Ovary (tissue), 3 donors: ENCODE results near the gene EYA4.

ENCODE experiments used
- EP300 ChIP-seq: sonication (generic); formaldehyde crosslinking; IDR thresholded peaks from one replicate; pipeline ENCODE4 v1.6.1; 2017; ENCODE audit warnings: antibody characterized with exemption
- POLR2A ChIP-seq: fragments of 450-650 bp; IDR thresholded peaks from one replicate; pipeline ENCODE4 v1.6.1; 2017; ENCODE audit warnings: antibody characterized with exemption, mild to moderate bottlenecking, moderate library complexity
- TF ChIP-seq, protein P1 (sequence below), 3 donors: fragments of 450-650 bp in 2 of 3; fragments of 200-600 bp in 1 of 3; IDR thresholded peaks; one replicate each; pipeline versions ENCODE4 v1.5.1 to v1.8.0; 2016 to 2022; ENCODE audit warnings: antibody characterized with exemption in 3 of 3, mild to moderate bottlenecking in 1 of 3
- donor health status: DM: no; HTN: no; CAD: no.

DNA sequence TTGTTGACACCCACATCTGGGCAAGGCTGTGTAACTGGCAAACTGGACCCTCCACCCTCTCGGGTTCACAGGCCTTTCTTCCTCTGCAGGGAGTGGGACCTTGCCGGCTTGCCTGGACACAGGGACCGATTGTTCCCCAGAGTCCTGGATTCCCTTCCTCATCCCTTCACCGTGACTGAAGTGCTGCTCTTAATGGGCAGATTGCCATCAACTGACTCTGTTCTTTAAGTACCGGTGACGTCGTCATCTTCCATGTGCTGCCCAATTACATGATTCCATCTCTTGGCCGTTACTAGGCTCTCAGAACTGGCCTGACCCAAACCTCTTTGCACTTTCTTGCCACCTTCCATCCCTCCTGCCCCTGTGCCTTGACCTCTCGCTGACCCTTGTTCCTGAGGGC is 85.4 kb downstream of the EYA4 start:
- TF ChIP-seq, protein P1, sequence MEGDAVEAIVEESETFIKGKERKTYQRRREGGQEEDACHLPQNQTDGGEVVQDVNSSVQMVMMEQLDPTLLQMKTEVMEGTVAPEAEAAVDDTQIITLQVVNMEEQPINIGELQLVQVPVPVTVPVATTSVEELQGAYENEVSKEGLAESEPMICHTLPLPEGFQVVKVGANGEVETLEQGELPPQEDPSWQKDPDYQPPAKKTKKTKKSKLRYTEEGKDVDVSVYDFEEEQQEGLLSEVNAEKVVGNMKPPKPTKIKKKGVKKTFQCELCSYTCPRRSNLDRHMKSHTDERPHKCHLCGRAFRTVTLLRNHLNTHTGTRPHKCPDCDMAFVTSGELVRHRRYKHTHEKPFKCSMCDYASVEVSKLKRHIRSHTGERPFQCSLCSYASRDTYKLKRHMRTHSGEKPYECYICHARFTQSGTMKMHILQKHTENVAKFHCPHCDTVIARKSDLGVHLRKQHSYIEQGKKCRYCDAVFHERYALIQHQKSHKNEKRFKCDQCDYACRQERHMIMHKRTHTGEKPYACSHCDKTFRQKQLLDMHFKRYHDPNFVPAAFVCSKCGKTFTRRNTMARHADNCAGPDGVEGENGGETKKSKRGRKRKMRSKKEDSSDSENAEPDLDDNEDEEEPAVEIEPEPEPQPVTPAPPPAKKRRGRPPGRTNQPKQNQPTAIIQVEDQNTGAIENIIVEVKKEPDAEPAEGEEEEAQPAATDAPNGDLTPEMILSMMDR (IDR thresholded peaks at IDR 0.05), result no peak
- TF ChIP-seq POLR2A (no peak), EP300 (no peak)
